Activated CD4-positive, alpha-beta T cell treated with anti-CD3 and anti-CD28 coated beads, Interleukin-2, amount 10 ng/mL, durations not matched to agents 24 days and 14 days (primary cell): ENCODE data around the gene FGGY. TPM values are rescaled to one million over a fixed set of nuclear protein-coding genes. Genes with fewer than 3 reads are reported as not detected.
A peak's percentile ranks its signal among the peaks of the same experiment; 100 is the strongest.

ENCODE experiments used
- DNase-seq: peaks from one replicate; pipeline ENCODE4 v3.0.0; 2022
- H3K27ac Mint-ChIP-seq: one replicate; pipeline ENCODE4 v1.8.0; 2022; ENCODE audit warnings: mild to moderate bottlenecking, mixed read lengths
- H3K27me3 Mint-ChIP-seq: one replicate; pipeline ENCODE4 v1.8.0; 2022; ENCODE audit warnings: mixed read lengths
- H3K36me3 Mint-ChIP-seq: one replicate; pipeline ENCODE4 v1.8.0; 2022; ENCODE audit warnings: low read depth, mild to moderate bottlenecking, mixed read lengths
- H3K4me1 Mint-ChIP-seq: one replicate; pipeline ENCODE4 v1.8.0; 2021; ENCODE audit warnings: mixed read lengths
- H3K4me3 Mint-ChIP-seq: one replicate; pipeline ENCODE4 v1.8.0; 2022; ENCODE audit warnings: mild to moderate bottlenecking, moderate library complexity, mixed read lengths
- H3K9me3 Mint-ChIP-seq: one replicate; pipeline ENCODE4 v1.8.0; 2021; ENCODE audit warnings: mixed read lengths
- intact Hi-C: fragments of 100-400 bp; cut with micrococcal nuclease; formaldehyde crosslinking; loops from one replicate; pipeline ENCODE4 v1.15.1; 2023
- total RNA-seq: library from RNA; stranded (reverse); gene quantifications from 2 replicates; pipeline ENCODE4 v1.2.3, GENCODE V29; 2022

Gene FGGY
- total RNA-seq, 1 donor from 2014 or later, result 8.1 TPM

- intact Hi-C loops, result no loop called here
- Mint-ChIP-seq H3K4me1 (peaks cover 20% of the 10 kb centered on the region), H3K36me3 (peaks cover 10% of the 10 kb centered on the region), H3K4me3 (no peak overlapping the region), H3K27ac (no peak overlapping the region), H3K27me3 (no peaks in the 10 kb centered on the region), H3K9me3 (peaks cover 30% of the 10 kb centered on the region)
- no peak for DNase-seq
Measured at GRCh38 chr1:59310549-59311250, 13.8 kb downstream of the FGGY start.

GRCh38 chr1:59314776-59315528 is 18.1 kb downstream of the FGGY start:
- DNase-seq, result peak; percentile 53
- Mint-ChIP-seq H3K27me3 (no peaks in the 10 kb centered on the region), H3K36me3 (peaks cover 2% of the 10 kb centered on the region), H3K4me1 (peaks cover 26% of the 10 kb centered on the region), H3K4me3 (no peak overlapping the region), H3K9me3 (peaks cover 21% of the 10 kb centered on the region), H3K27ac (peak overlapping the region; percentile 14)
- intact Hi-C loops, result no loop called here

GRCh38 chr1:59315529-59316463 is 18.9 kb downstream of the FGGY start:
- intact Hi-C loops, result no loop called here
- peaks cover 18% of the 10 kb centered on the region for H3K9me3 Mint-ChIP-seq
- peaks cover 2% of the 10 kb centered on the region for H3K36me3 Mint-ChIP-seq
- H3K4me3 Mint-ChIP-seq, result no peak overlapping the region
- H3K4me1 Mint-ChIP-seq, result peaks cover 26% of the 10 kb centered on the region
- no peak overlapping the region for H3K27ac Mint-ChIP-seq
- H3K27me3 Mint-ChIP-seq, result no peaks in the 10 kb centered on the region
- DNase-seq, result no peak

- Mint-ChIP-seq H3K4me1 (peaks cover 26% of the 10 kb centered on the region), H3K4me3 (no peak overlapping the region), H3K27me3 (no peaks in the 10 kb centered on the region), H3K9me3 (peaks cover 15% of the 10 kb centered on the region), H3K27ac (no peak overlapping the region), H3K36me3 (no peaks in the 10 kb centered on the region)
- DNase-seq, result peak; percentile 55
- intact Hi-C loops, result no loop called here
Measured at GRCh38 chr1:59316497-59317128, 19.7 kb downstream of the FGGY start.

GRCh38 chr1:59317343-59317742 is 20.4 kb downstream of the FGGY start:
- no peaks in the 10 kb centered on the region for H3K27me3 Mint-ChIP-seq
- H3K4me1 Mint-ChIP-seq, result peaks cover 26% of the 10 kb centered on the region
- H3K4me3 Mint-ChIP-seq, result no peak overlapping the region

GRCh38 chr1:59317780-59318179 is 20.9 kb downstream of the FGGY start:
- intact Hi-C loops, result no loop called here
- Mint-ChIP-seq H3K27ac (no peak overlapping the region), H3K36me3 (peaks cover 5% of the 10 kb centered on the region), H3K9me3 (peaks cover 8% of the 10 kb centered on the region), H3K27me3 (no peaks in the 10 kb centered on the region), H3K4me1 (peaks cover 26% of the 10 kb centered on the region), H3K4me3 (no peak overlapping the region)
- no peak for DNase-seq

More at GRCh38 chr1:59317343-59317742, 20.4 kb downstream of the FGGY start:
- H3K9me3 Mint-ChIP-seq, result peaks cover 11% of the 10 kb centered on the region
- no peak for DNase-seq
- H3K27ac Mint-ChIP-seq, result no peak overlapping the region
- H3K36me3 Mint-ChIP-seq, result peaks cover under 1% of the 10 kb centered on the region
- intact Hi-C loops, result no loop called here

- Mint-ChIP-seq H3K4me3 (no peak overlapping the region), H3K27ac (no peak overlapping the region), H3K9me3 (peaks cover 3% of the 10 kb centered on the region), H3K27me3 (no peaks in the 10 kb centered on the region), H3K4me1 (peaks cover 26% of the 10 kb centered on the region), H3K36me3 (peaks cover 5% of the 10 kb centered on the region)
- no peak for DNase-seq
- intact Hi-C loops, result no loop called here
Measured at GRCh38 chr1:59318271-59318860, 21.5 kb downstream of the FGGY start.

- intact Hi-C loops, result no loop called here
- Mint-ChIP-seq H3K9me3 (peaks cover 13% of the 10 kb centered on the region), H3K4me3 (no peak overlapping the region), H3K27ac (no peak overlapping the region), H3K36me3 (peaks cover 21% of the 10 kb centered on the region), H3K27me3 (no peaks in the 10 kb centered on the region), H3K4me1 (peaks cover 2% of the 10 kb centered on the region)
- no peak for DNase-seq
Measured at GRCh38 chr1:59322394-59322793, 25.5 kb downstream of the FGGY start.

GRCh38 chr1:59322814-59323213 is 25.9 kb downstream of the FGGY start:
- Mint-ChIP-seq H3K36me3 (peaks cover 21% of the 10 kb centered on the region), H3K9me3 (peaks cover 13% of the 10 kb centered on the region), H3K27me3 (no peaks in the 10 kb centered on the region), H3K27ac (no peak overlapping the region), H3K4me1 (peaks cover 6% of the 10 kb centered on the region), H3K4me3 (no peak overlapping the region)
- intact Hi-C loops, result no loop called here
- DNase-seq, result no peak

- peaks cover 23% of the 10 kb centered on the region for H3K36me3 Mint-ChIP-seq
- H3K27ac Mint-ChIP-seq, result no peak overlapping the region
- no peak for DNase-seq
- intact Hi-C loops, result no loop called here
- H3K4me3 Mint-ChIP-seq, result no peak overlapping the region
- H3K9me3 Mint-ChIP-seq, result peaks cover 13% of the 10 kb centered on the region
- no peaks in the 10 kb centered on the region for H3K27me3 Mint-ChIP-seq
- H3K4me1 Mint-ChIP-seq, result peaks cover 13% of the 10 kb centered on the region
Measured at GRCh38 chr1:59323879-59324278, 27.0 kb downstream of the FGGY start.

GRCh38 chr1:59328353-59328752 is 31.5 kb downstream of the FGGY start:
- intact Hi-C loops, result no loop called here
- Mint-ChIP-seq H3K36me3 (peaks cover 19% of the 10 kb centered on the region), H3K9me3 (peaks cover 18% of the 10 kb centered on the region), H3K4me3 (peak overlapping the region; percentile 21), H3K27me3 (no peaks in the 10 kb centered on the region), H3K4me1 (peaks cover 28% of the 10 kb centered on the region), H3K27ac (peak overlapping the region; percentile 23)
- DNase-seq, result no peak

GRCh38 chr1:59329412-59330053 is 32.6 kb downstream of the FGGY start:
- no peak for DNase-seq
- peaks cover 22% of the 10 kb centered on the region for H3K36me3 Mint-ChIP-seq
- intact Hi-C loops, result loop anchor here (5.0 kb wide), 1 partner anchor 148 kb away; no protein-coding TSS in a partner anchor
- H3K4me3 Mint-ChIP-seq, result no peak overlapping the region
- peaks cover 17% of the 10 kb centered on the region for H3K9me3 Mint-ChIP-seq
- H3K27ac Mint-ChIP-seq, result no peak overlapping the region
- H3K4me1 Mint-ChIP-seq, result peaks cover 35% of the 10 kb centered on the region
- H3K27me3 Mint-ChIP-seq, result no peaks in the 10 kb centered on the region
